ENCODE results near the gene IGFALS.

Gene IGFALS

GRCh38 chr16:1820096-1820945 lies 26.8 kb upstream of the IGFALS start:
- peaks cover 16% of the 10 kb centered on the region for H3K79me1 ChIP-seq (ENCODE audit: low read depth, low read length)
- H3K4me3 ChIP-seq (ENCODE audit: low read length in 2 of 2): no peak overlapping the region
- H3K18ac ChIP-seq (ENCODE audit: low read length): no peak overlapping the region
- H3K23ac ChIP-seq (ENCODE audit: low read depth, low read length, poor library complexity): no peak overlapping the region
- no peak overlapping the region for H2BK12ac ChIP-seq (ENCODE audit: low read length)
- no peak overlapping the region for H4K8ac ChIP-seq (ENCODE audit: low read depth, low read length)
- no peak overlapping the region for H4K91ac ChIP-seq (ENCODE audit: low read depth, low read length, poor library complexity)
- H3K27me3 ChIP-seq (ENCODE audit: control insufficient read depth in 3 of 3, insufficient read depth in 3 of 3, low read depth in 1 of 3, low read length in 3 of 3): no peaks in the 10 kb centered on the region
- no peak overlapping the region for H3K14ac ChIP-seq (ENCODE audit: low read length)
- no peak overlapping the region for H2AFZ ChIP-seq (ENCODE audit: low read length)
- H2BK120ac ChIP-seq (ENCODE audit: low read depth, low read length): no peak overlapping the region
- H3K4ac ChIP-seq (ENCODE audit: low read length): no peak overlapping the region
- no peaks in the 10 kb centered on the region for H3K9me3 ChIP-seq (replicated peaks in 1 of 2; ENCODE audit: control insufficient read depth in 2 of 2, insufficient read depth in 1 of 2, low read depth in 1 of 2, low read length in 2 of 2)
- H3K9ac ChIP-seq (ENCODE audit: low read depth, low read length, poor library complexity): no peak overlapping the region
- no peak overlapping the region for H2AK5ac ChIP-seq (ENCODE audit: low read depth, low read length)
- no peak overlapping the region for H3K4me2 ChIP-seq (ENCODE audit: insufficient read depth, low read length, poor library complexity, severe bottlenecking)
- DNase-seq (ENCODE audit: low spot score): no peak
- no peak overlapping the region for H2BK15ac ChIP-seq (ENCODE audit: low read length)
- no peak overlapping the region for H2BK5ac ChIP-seq (ENCODE audit: low read length)
- peaks cover 17 to 52% of the 10 kb centered on the region in 2 donors for H3K36me3 ChIP-seq (replicated peaks in 1 of 2; ENCODE audit: control insufficient read depth in 2 of 2, insufficient read depth in 2 of 2, low read length in 2 of 2)
- no peaks in the 10 kb centered on the region for H3K4me1 ChIP-seq (ENCODE audit: control insufficient read depth in 2 of 2, insufficient read depth in 1 of 2, low read depth in 1 of 2, low read length in 2 of 2)
- WGBS, 2 donors (ENCODE audit: extremely low coverage in 2 of 2, insufficient read length in 2 of 2, insufficient replicate concordance in 1 of 2): no CpG with 5 or more reads among the region's 25 CpGs
- H3K27ac ChIP-seq (replicated peaks; ENCODE audit: low read length): no peak overlapping the region

GRCh38 chr16:1819611-1820010 lies 26.1 kb upstream of the IGFALS start:
- Histone ChIP-seq H4K8ac (ENCODE audit: low read depth, low read length) (no peak overlapping the region), H3K27me3 (ENCODE audit: control insufficient read depth in 3 of 3, insufficient read depth in 3 of 3, low read depth in 1 of 3, low read length in 3 of 3) (no peaks in the 10 kb centered on the region), H3K27ac (replicated peaks; ENCODE audit: low read length) (no peak overlapping the region), H2AFZ (ENCODE audit: low read length) (no peak overlapping the region), H2BK5ac (ENCODE audit: low read length) (no peak overlapping the region), H3K14ac (ENCODE audit: low read length) (no peak overlapping the region), H3K36me3 (replicated peaks in 1 of 2; ENCODE audit: control insufficient read depth in 2 of 2, insufficient read depth in 2 of 2, low read length in 2 of 2) (peaks cover 17 to 57% of the 10 kb centered on the region in 2 donors), H3K23ac (ENCODE audit: low read depth, low read length, poor library complexity) (no peak overlapping the region), H2BK12ac (ENCODE audit: low read length) (no peak overlapping the region), H3K4me2 (ENCODE audit: insufficient read depth, low read length, poor library complexity, severe bottlenecking) (no peak overlapping the region), H2AK5ac (ENCODE audit: low read depth, low read length) (no peak overlapping the region), H3K9ac (ENCODE audit: low read depth, low read length, poor library complexity) (no peak overlapping the region), H3K9me3 (replicated peaks in 1 of 2; ENCODE audit: control insufficient read depth in 2 of 2, insufficient read depth in 1 of 2, low read depth in 1 of 2, low read length in 2 of 2) (no peaks in the 10 kb centered on the region), H2BK15ac (ENCODE audit: low read length) (no peak overlapping the region), H3K4me1 (ENCODE audit: control insufficient read depth in 2 of 2, insufficient read depth in 1 of 2, low read depth in 1 of 2, low read length in 2 of 2) (no peaks in the 10 kb centered on the region), H3K18ac (ENCODE audit: low read length) (no peak overlapping the region), H4K91ac (ENCODE audit: low read depth, low read length, poor library complexity) (no peak overlapping the region), H3K79me1 (ENCODE audit: low read depth, low read length) (peaks cover 16% of the 10 kb centered on the region), H3K4me3 (ENCODE audit: low read length in 2 of 2) (no peak overlapping the region), H3K4ac (ENCODE audit: low read length) (no peak overlapping the region), H2BK120ac (ENCODE audit: low read depth, low read length) (no peak overlapping the region)
- no CpG with 5 or more reads among the region's 15 CpGs for WGBS, 2 donors (ENCODE audit: extremely low coverage in 2 of 2, insufficient read length in 2 of 2, insufficient replicate concordance in 1 of 2)
- DNase-seq (ENCODE audit: low spot score): no peak

- Histone ChIP-seq H3K14ac (ENCODE audit: low read length) (no peak overlapping the region), H2BK12ac (ENCODE audit: low read length) (no peak overlapping the region), H3K9ac (ENCODE audit: low read depth, low read length, poor library complexity) (no peak overlapping the region), H4K8ac (ENCODE audit: low read depth, low read length) (no peak overlapping the region), H3K4me2 (ENCODE audit: insufficient read depth, low read length, poor library complexity, severe bottlenecking) (no peak overlapping the region), H2AFZ (ENCODE audit: low read length) (no peak overlapping the region), H3K4me3 (ENCODE audit: low read length in 2 of 2) (no peak overlapping the region), H2BK15ac (ENCODE audit: low read length) (no peak overlapping the region), H3K4ac (ENCODE audit: low read length) (no peak overlapping the region), H3K4me1 (ENCODE audit: control insufficient read depth in 2 of 2, insufficient read depth in 1 of 2, low read depth in 1 of 2, low read length in 2 of 2) (no peaks in the 10 kb centered on the region), H3K23ac (ENCODE audit: low read depth, low read length, poor library complexity) (no peak overlapping the region), H3K27me3 (ENCODE audit: control insufficient read depth in 3 of 3, insufficient read depth in 3 of 3, low read depth in 1 of 3, low read length in 3 of 3) (no peaks in the 10 kb centered on the region), H3K36me3 (replicated peaks in 1 of 2; ENCODE audit: control insufficient read depth in 2 of 2, insufficient read depth in 2 of 2, low read length in 2 of 2) (peaks cover 17 to 59% of the 10 kb centered on the region in 2 donors), H2BK120ac (ENCODE audit: low read depth, low read length) (no peak overlapping the region), H3K18ac (ENCODE audit: low read length) (no peak overlapping the region), H2AK5ac (ENCODE audit: low read depth, low read length) (no peak overlapping the region), H3K79me1 (ENCODE audit: low read depth, low read length) (peaks cover 15% of the 10 kb centered on the region), H4K91ac (ENCODE audit: low read depth, low read length, poor library complexity) (no peak overlapping the region), H3K27ac (replicated peaks; ENCODE audit: low read length) (no peak overlapping the region), H3K9me3 (replicated peaks in 1 of 2; ENCODE audit: control insufficient read depth in 2 of 2, insufficient read depth in 1 of 2, low read depth in 1 of 2, low read length in 2 of 2) (no peaks in the 10 kb centered on the region), H2BK5ac (ENCODE audit: low read length) (no peak overlapping the region)
- WGBS, 2 donors (ENCODE audit: extremely low coverage in 2 of 2, insufficient read length in 2 of 2, insufficient replicate concordance in 1 of 2): no CpG with 5 or more reads among the region's 35 CpGs
- DNase-seq (ENCODE audit: low spot score): no peak
These were observed 25.5 kb upstream of the IGFALS start for GRCh38 chr16:1818873-1819525.

- no peak overlapping the region for H3K23ac ChIP-seq (ENCODE audit: low read depth, low read length, poor library complexity)
- no peak overlapping the region for H3K14ac ChIP-seq (ENCODE audit: low read length)
- H4K91ac ChIP-seq (ENCODE audit: low read depth, low read length, poor library complexity): no peak overlapping the region
- H2AK5ac ChIP-seq (ENCODE audit: low read depth, low read length): no peak overlapping the region
- H3K36me3 ChIP-seq (replicated peaks in 1 of 2; ENCODE audit: control insufficient read depth in 2 of 2, insufficient read depth in 2 of 2, low read length in 2 of 2): peaks cover 17 to 62% of the 10 kb centered on the region in 2 donors
- H3K4me2 ChIP-seq (ENCODE audit: insufficient read depth, low read length, poor library complexity, severe bottlenecking): no peak overlapping the region
- no peak overlapping the region for H2BK120ac ChIP-seq (ENCODE audit: low read depth, low read length)
- H3K4me1 ChIP-seq (ENCODE audit: control insufficient read depth in 2 of 2, insufficient read depth in 1 of 2, low read depth in 1 of 2, low read length in 2 of 2): no peaks in the 10 kb centered on the region
- WGBS, 2 donors (ENCODE audit: extremely low coverage in 2 of 2, insufficient read length in 2 of 2, insufficient replicate concordance in 1 of 2): no CpG with 5 or more reads among the region's 27 CpGs
- no peak overlapping the region for H2AFZ ChIP-seq (ENCODE audit: low read length)
- no peak overlapping the region for H2BK15ac ChIP-seq (ENCODE audit: low read length)
- H3K27ac ChIP-seq (replicated peaks; ENCODE audit: low read length): no peak overlapping the region
- DNase-seq (ENCODE audit: low spot score): no peak
- H3K4ac ChIP-seq (ENCODE audit: low read length): no peak overlapping the region
- peak overlapping the region; percentile 75 for H2BK5ac ChIP-seq (ENCODE audit: low read length)
- H3K18ac ChIP-seq (ENCODE audit: low read length): no peak overlapping the region
- H3K4me3 ChIP-seq (ENCODE audit: low read length in 2 of 2): no peak overlapping the region
- no peak overlapping the region for H2BK12ac ChIP-seq (ENCODE audit: low read length)
- no peaks in the 10 kb centered on the region for H3K9me3 ChIP-seq (replicated peaks in 1 of 2; ENCODE audit: control insufficient read depth in 2 of 2, insufficient read depth in 1 of 2, low read depth in 1 of 2, low read length in 2 of 2)
- no peak overlapping the region for H4K8ac ChIP-seq (ENCODE audit: low read depth, low read length)
- H3K79me1 ChIP-seq (ENCODE audit: low read depth, low read length): peaks cover 15% of the 10 kb centered on the region
- H3K27me3 ChIP-seq (ENCODE audit: control insufficient read depth in 3 of 3, insufficient read depth in 3 of 3, low read depth in 1 of 3, low read length in 3 of 3): no peaks in the 10 kb centered on the region
- H3K9ac ChIP-seq (ENCODE audit: low read depth, low read length, poor library complexity): no peak overlapping the region
These were observed 24.8 kb upstream of the IGFALS start for GRCh38 chr16:1818204-1818872.

Measured in neuronal stem cell (in vitro differentiated cells).